Adipose tissue (tissue), 3 donors: ENCODE data around the gene PHC2. TPM values are rescaled to one million over a fixed set of nuclear protein-coding genes. Genes with fewer than 3 reads are reported as not detected.

Experiments used
- H3K27ac ChIP-seq: one replicate; pipeline ENCODE4 v1.5.1; 2013; ENCODE audit warnings: low read depth, low read length
- WGBS, 3 donors: extraction: QIAGEN DNeasy Blood & Tissue Kit; methylation state at CpG; one replicate each; pipeline ENCODE4 v1.1.7; 2013; 5-methylcytosine and 5-hydroxymethylcytosine counted together
- polyA plus RNA-seq, 3 donors: library from polyadenylated mRNA; stranded (reverse); fragments of 200-250 nt; gene quantifications; one replicate each; pipeline ENCODE4 v1.2.3, GENCODE V29; 2013
- donor health status: healthy with polysubstance abuse.
- donor health status: Bipolar disorder and iron deficiency.
- donor health status: healthy.

The PHC2 gene
- polyA plus RNA-seq, 3 donors: 44.7 to 150 (median 126) TPM

- H3K27ac ChIP-seq: peak overlapping the region; percentile 22
- 47 to 72% (median 66%) methylated on average over 10 of the region's 10 CpGs for WGBS, 3 donors
These were observed 51.1 kb downstream of the PHC2 start for GRCh38 chr1:33379631-33380354.

- no peak overlapping the region for H3K27ac ChIP-seq
- 45 to 60% (median 45%) methylated on average over 2 to 3 of the region's 5 CpGs for WGBS, 3 donors
These were observed 51.9 kb downstream of the PHC2 start for GRCh38 chr1:33378976-33379375.

DNA sequence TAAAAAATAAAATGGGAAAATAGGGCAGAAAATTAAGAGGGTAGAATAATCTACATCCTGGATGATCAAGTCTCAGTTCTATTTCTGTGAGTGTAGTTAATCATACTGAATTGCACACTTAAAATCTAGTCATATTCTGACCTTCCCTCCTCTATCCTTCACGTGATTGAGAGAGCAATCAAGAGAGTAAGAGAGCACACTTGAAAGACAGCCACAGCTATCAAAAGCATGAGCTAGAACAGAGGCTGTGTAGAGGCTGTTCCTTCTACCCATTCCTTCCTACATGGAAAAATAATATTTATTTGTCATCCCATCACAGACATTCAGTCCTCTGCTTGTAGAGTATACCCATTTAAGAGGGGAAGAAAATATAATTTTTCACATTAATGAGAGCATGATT is 52.4 kb downstream of the PHC2 start:
- H3K27ac ChIP-seq: no peak overlapping the region
- WGBS, 3 donors: 29 to 43% (median 41%) methylated on average over 1 of the region's 1 CpG

DNA sequence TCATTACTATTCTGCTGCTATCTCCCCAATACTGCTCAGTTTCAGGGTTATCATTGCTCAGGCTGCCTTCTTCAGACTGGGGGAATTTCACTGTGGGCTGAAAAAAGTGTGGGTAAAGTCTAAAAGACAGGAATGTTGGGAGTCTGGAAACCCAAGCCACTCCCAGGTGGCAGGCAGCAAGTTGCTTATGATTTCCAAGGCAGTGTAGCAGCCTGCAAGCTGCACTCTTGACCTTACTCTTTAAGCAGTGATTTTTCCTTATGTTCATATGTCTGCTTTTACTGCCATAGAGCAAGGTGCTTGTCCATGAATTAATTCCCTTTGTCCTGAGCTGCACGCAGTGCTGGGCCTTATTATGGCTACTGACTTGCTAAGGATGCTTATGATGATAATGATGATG is 53.1 kb downstream of the PHC2 start:
- no peak overlapping the region for H3K27ac ChIP-seq
- 80 to 86% (median 83%) methylated on average over 1 of the region's 1 CpG for WGBS, 3 donors

DNA sequence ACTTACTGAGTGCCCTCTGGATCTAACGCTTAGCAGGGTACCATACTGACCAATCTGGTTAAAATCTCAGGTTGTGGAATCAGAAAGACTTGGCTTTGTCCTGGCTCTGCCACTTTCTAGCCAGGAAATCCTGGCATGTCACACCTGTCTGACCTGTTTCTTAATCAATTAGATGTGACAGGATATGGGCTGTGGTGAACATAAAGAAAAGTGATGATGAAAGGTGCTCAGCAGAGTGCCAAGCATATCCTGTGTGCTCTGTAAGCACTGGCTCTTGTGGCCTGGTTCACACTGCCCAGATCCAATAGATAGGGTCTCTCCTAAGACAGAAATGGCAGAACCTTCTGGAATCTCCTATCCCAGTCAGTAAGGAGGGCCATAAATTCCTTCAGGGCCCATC is 53.9 kb downstream of the PHC2 start:
- 80 to 100% (median 89%) methylated on average over 1 of the region's 1 CpG for WGBS, 3 donors
- H3K27ac ChIP-seq: no peak overlapping the region

GRCh38 chr1:33375316-33375715 is 55.6 kb downstream of the PHC2 start:
- WGBS, 3 donors: 96 to 97% (median 97%) methylated on average over 9 of the region's 9 CpGs
- H3K27ac ChIP-seq: no peak overlapping the region

DNA sequence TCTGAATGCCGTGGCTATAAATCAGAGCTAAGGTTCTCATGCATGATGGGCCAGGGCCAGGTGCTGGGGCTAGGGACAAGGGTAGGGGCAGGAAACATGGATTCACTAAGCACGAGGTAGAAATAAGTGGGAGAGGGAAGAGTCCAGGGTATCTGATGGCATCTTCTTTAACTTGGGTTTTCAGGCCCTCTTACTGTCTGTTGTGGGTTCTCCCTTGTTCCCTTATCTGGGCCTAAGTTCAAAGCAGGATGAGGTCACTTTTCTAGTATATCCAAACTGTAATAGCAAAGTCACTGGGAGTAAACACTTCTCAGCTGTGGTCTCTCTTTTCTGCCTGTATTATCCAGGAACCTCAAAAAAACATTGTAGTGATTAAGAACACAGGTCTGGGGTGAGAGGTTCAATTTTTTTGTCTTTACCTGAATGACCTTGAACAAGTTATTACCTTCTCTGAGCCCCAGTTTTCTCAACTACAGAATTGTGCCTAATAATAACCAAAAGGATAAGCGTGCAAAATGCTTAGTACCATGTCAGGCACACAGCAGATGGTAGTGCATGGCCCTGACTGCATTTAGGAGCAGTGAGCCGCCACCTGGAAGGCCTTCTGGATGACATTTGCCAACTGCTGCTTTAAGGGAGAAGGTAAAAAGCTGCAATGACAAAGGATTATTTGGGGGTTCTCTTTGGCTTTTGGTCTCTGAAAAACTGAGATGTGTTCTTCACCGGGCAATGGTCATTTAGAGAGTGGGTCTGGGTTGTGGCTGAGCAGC is 56.4 kb downstream of the PHC2 start:
- WGBS, 3 donors: 68 to 89% (median 85%) methylated on average over 5 of the region's 5 CpGs
- H3K27ac ChIP-seq: no peak overlapping the region

DNA sequence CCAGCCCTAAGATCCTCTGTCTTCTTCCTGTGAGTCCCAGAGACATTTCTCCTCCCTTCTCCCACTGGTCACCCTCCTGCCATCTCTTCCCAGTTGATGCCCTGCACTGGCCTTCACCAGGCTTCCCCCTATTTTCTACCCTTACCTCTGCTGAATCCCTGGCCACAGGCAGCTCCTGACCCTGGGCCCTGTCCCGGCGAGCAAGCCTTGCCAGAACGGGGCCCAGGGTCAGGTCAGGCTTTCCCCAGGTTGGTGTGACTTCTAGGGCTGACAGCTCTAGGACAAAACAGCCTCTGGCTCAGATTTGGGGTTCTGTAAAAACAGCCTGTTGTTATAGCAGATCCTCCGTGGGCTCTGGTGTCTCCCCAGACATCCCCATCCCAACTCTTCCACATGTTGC is 57.3 kb downstream of the PHC2 start:
- WGBS, 3 donors: 83 to 91% (median 89%) methylated on average over 4 of the region's 4 CpGs
- no peak overlapping the region for H3K27ac ChIP-seq

- H3K27ac ChIP-seq: no peak overlapping the region
- WGBS, 3 donors: 87 to 95% (median 95%) methylated on average over 4 of the region's 4 CpGs
These were observed 58.2 kb downstream of the PHC2 start for GRCh38 chr1:33372677-33373076.

- no peak overlapping the region for H3K27ac ChIP-seq
- 90 to 96% (median 96%) methylated on average over 12 of the region's 12 CpGs for WGBS, 3 donors
These were observed 58.7 kb downstream of the PHC2 start for GRCh38 chr1:33372162-33372561.

DNA sequence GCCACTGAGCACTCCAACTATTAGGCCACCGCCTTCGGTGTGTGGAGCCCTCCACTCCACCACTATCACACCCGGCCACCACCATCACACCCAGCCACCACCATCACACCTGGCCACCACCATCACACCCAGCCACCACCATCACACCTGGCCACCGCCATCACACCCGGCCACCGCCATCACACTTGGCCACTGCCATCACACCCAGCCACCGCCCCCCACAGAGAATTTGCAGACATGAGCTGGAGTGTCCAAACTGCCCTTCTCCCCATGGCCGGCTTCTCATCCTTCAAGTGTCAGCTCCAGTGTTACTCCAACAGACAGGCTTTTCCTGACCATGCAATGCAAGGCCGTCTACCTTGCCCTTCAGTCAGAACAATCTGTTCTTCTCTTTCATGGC is 59.6 kb downstream of the PHC2 start:
- WGBS, 3 donors: 90 to 95% (median 93%) methylated on average over 9 of the region's 9 CpGs
- H3K27ac ChIP-seq: no peak overlapping the region

- WGBS, 3 donors: 89 to 92% (median 91%) methylated on average over 5 of the region's 5 CpGs
- H3K27ac ChIP-seq: no peak overlapping the region
These were observed 60.1 kb downstream of the PHC2 start for GRCh38 chr1:33370827-33371226.

- no peak overlapping the region for H3K27ac ChIP-seq
- 50 to 79% (median 68%) methylated on average over 4 of the region's 4 CpGs for WGBS, 3 donors
These were observed 60.6 kb downstream of the PHC2 start for GRCh38 chr1:33370301-33370700.

DNA sequence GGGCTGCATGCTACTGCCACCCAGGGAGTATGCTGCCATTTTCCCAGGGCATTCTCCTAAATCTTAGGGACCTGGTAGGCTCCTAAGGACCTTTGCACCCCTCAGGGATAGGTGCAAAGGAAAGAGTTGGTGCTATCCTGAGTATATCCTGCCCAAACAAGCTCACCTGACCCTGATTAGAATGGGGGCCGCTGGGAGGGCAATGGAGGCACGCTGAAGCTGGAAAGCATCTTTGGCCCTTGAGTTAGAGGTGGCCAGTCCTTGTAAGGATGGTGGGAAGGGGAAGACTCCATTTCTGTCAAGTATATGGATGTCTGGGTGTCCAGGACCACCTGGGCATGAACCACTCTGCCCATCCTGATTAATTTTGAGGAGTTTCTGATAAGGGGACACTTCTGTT is 61.1 kb downstream of the PHC2 start:
- H3K27ac ChIP-seq: no peak overlapping the region
- 44 to 95% (median 92%) methylated on average over 2 of the region's 2 CpGs for WGBS, 3 donors

- 81 to 84% (median 82%) methylated on average over 9 of the region's 9 CpGs for WGBS, 3 donors
- H3K27ac ChIP-seq: no peak overlapping the region
These were observed 61.8 kb downstream of the PHC2 start for GRCh38 chr1:33369081-33369480.

- WGBS, 3 donors: 81 to 89% (median 87%) methylated on average over 14 to 15 of the region's 15 CpGs
- H3K27ac ChIP-seq: no peak overlapping the region
These were observed 62.5 kb downstream of the PHC2 start for GRCh38 chr1:33368431-33368830.

GRCh38 chr1:33367485-33368405 is 63.1 kb downstream of the PHC2 start:
- no peak overlapping the region for H3K27ac ChIP-seq
- 34 to 37% (median 36%) methylated on average over 23 of the region's 23 CpGs for WGBS, 3 donors

GRCh38 chr1:33366762-33367484 is 64.0 kb downstream of the PHC2 start:
- H3K27ac ChIP-seq: no peak overlapping the region
- 75 to 82% (median 80%) methylated on average over 14 of the region's 14 CpGs for WGBS, 3 donors
